ENCODE results near the gene TEX35.

DNA sequence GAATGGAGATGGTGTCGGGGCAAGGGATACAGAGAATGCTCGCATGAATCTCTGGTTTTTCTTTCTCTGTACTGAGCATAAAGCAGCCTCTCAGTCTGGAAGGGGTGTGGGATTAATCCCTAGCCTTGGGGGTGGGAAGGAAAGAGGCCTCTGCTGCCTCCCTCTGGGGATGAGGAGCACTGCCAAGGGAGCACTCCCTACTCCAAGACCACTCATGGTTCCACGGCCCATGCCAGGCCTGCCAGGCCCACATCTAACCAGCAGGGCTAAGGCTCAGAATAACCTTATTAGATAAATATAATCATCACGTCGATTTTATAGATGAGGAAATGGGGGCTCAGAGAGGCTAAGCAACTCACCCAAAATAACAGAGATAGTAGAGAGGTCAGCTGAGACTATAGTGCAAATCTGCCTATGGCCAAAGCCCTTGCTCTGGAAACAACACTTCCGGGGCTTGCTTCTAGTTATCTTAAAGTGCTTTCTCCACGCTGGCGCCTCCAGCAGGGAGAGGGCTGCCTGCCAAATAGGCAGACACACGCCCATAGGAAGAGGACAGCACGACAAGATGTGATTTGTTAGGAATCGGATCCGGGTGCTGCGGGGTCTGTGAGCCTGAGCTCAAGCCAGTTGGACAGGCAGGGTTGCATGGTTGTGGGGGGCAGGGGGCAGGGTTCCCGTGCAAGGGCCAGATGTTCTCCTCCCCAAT, 522 bp downstream of the TEX35 start:
- peak in 1 of 2 donors; percentile 5 for TF ChIP-seq CTCF (conservative IDR thresholded peaks at IDR 0.05 in 1 of 2, IDR thresholded peaks at IDR 0.05 in 1 of 2; ENCODE audit: extremely low read depth in 1 of 2, insufficient read depth in 1 of 2, low read depth in 1 of 2, low read length in 2 of 2)
- no peak for TF ChIP-seq EZH2 (IDR thresholded peaks at IDR 0.05; ENCODE audit: borderline replicate concordance, low read length)
